SK-N-SH treated with all-trans-retinoic acid at 6 μM for 48 hours (cell line): ENCODE measurements around the gene SOD2.
A peak's percentile ranks its signal among the peaks of the same experiment; 100 is the strongest.
"Not testable (repeated sequence)": the region's sequence is repeated elsewhere in the genome, so short reads cannot be mapped to it uniquely, and the experiment has no call there.

Experiments
- ATAC-seq: fragments of 200-7000 bp; cut with Tn5 transposase; 3 replicates; pipeline ENCODE4 v1.9.1; 2020; ENCODE audit warnings: mild to moderate bottlenecking, moderate library complexity
- ARNTL ChIP-seq: fragments of 450-650 bp; formaldehyde crosslinking; IDR thresholded peaks from 2 replicates; pipeline ENCODE4 v1.5.0; 2020; ENCODE audit warnings: low read depth, mild to moderate bottlenecking, moderate library complexity, borderline replicate concordance
- BACH2 ChIP-seq: fragments of 250-450 bp; sonication (Bioruptor Pico); IDR thresholded peaks from 2 replicates; pipeline ENCODE4 v1.9.0; 2021; ENCODE audit warnings: mild to moderate bottlenecking, borderline replicate concordance
- ESRRG ChIP-seq: fragments of 250-450 bp; sonication (Bioruptor Pico); IDR thresholded peaks from 2 replicates; pipeline ENCODE4 v1.6.1; 2021; ENCODE audit warnings: mild to moderate bottlenecking
- GLIS3 ChIP-seq: fragments of 250-450 bp; sonication (Bioruptor Pico); IDR thresholded peaks from 2 replicates; pipeline ENCODE4 v1.5.0; 2020; ENCODE audit warnings: mild to moderate bottlenecking, moderate library complexity
- ISL1 ChIP-seq: fragments of 250-450 bp; sonication (Bioruptor Pico); IDR thresholded peaks from 2 replicates; pipeline ENCODE4 v2.1.2; 2022; ENCODE audit warnings: mild to moderate bottlenecking, moderate library complexity
- OSR1 ChIP-seq: fragments of 250-450 bp; sonication (Bioruptor Pico); IDR thresholded peaks from 2 replicates; pipeline ENCODE4 v1.8.0; 2022; ENCODE audit warnings: moderate library complexity, mild to moderate bottlenecking, inconsistent platforms
- PPARA ChIP-seq: fragments of 250-450 bp; sonication (Bioruptor Pico); IDR thresholded peaks from 2 replicates; pipeline ENCODE4 v1.5.0; 2020; ENCODE audit warnings: mild to moderate bottlenecking, borderline replicate concordance
- RARB ChIP-seq: fragments of 250-450 bp; sonication (Bioruptor Pico); IDR thresholded peaks from 2 replicates; pipeline ENCODE4 v1.8.0; 2021; ENCODE audit warnings: mild to moderate bottlenecking, moderate library complexity
- SNAI2 ChIP-seq: fragments of 250-450 bp; sonication (Bioruptor Pico); IDR thresholded peaks from 2 replicates; pipeline ENCODE4 v1.5.0; 2020; ENCODE audit warnings: mild to moderate bottlenecking, moderate library complexity
- TCF4 ChIP-seq: fragments of 250-450 bp; sonication (Bioruptor Pico); IDR thresholded peaks from 2 replicates; pipeline ENCODE4 v1.8.0; 2021; ENCODE audit warnings: mild to moderate bottlenecking, moderate library complexity, borderline replicate concordance
- TOX ChIP-seq: fragments of 250-450 bp; sonication (Bioruptor Pico); IDR thresholded peaks from 2 replicates; pipeline ENCODE4 v1.8.0; 2021; ENCODE audit warnings: mild to moderate bottlenecking, moderate library complexity, borderline replicate concordance
- ZC3H10 ChIP-seq: fragments of 250-450 bp; sonication (Bioruptor Pico); IDR thresholded peaks from 2 replicates; pipeline ENCODE4 v1.5.1; 2021; ENCODE audit warnings: mild to moderate bottlenecking, moderate library complexity
- ZFP30 ChIP-seq: fragments of 450-650 bp; formaldehyde crosslinking; IDR thresholded peaks from 2 replicates; pipeline ENCODE4 v1.5.0; 2022; ENCODE audit warnings: mild to moderate bottlenecking, moderate library complexity
- ZNF565 ChIP-seq: fragments of 450-650 bp; formaldehyde crosslinking; conservative IDR thresholded peaks from 2 replicates; pipeline ENCODE4 v1.5.0; 2020; ENCODE audit warnings: low read depth, mild to moderate bottlenecking, moderate library complexity
- ZNF70 ChIP-seq: fragments of 450-650 bp; formaldehyde crosslinking; IDR thresholded peaks from 2 replicates; pipeline ENCODE4 v1.5.0; 2020; ENCODE audit warnings: mild to moderate bottlenecking, moderate library complexity
- TF ChIP-seq, protein P1 (sequence below): fragments of 250-450 bp; sonication (Bioruptor Pico); IDR thresholded peaks from 2 replicates; pipeline ENCODE4 v1.5.0; 2020; ENCODE audit warnings: mild to moderate bottlenecking, moderate library complexity
- TF ChIP-seq, protein P2 (sequence below): fragments of 250-450 bp; sonication (Bioruptor Pico); IDR thresholded peaks from 2 replicates; pipeline ENCODE4 v1.8.0; 2020; ENCODE audit warnings: mild to moderate bottlenecking, moderate library complexity, borderline replicate concordance
- TF ChIP-seq, protein P3 (sequence below): fragments of 250-450 bp; sonication (Bioruptor Pico); IDR thresholded peaks from 2 replicates; pipeline ENCODE4 v1.5.1; 2021; ENCODE audit warnings: mild to moderate bottlenecking, moderate library complexity

The SOD2 gene

DNA sequence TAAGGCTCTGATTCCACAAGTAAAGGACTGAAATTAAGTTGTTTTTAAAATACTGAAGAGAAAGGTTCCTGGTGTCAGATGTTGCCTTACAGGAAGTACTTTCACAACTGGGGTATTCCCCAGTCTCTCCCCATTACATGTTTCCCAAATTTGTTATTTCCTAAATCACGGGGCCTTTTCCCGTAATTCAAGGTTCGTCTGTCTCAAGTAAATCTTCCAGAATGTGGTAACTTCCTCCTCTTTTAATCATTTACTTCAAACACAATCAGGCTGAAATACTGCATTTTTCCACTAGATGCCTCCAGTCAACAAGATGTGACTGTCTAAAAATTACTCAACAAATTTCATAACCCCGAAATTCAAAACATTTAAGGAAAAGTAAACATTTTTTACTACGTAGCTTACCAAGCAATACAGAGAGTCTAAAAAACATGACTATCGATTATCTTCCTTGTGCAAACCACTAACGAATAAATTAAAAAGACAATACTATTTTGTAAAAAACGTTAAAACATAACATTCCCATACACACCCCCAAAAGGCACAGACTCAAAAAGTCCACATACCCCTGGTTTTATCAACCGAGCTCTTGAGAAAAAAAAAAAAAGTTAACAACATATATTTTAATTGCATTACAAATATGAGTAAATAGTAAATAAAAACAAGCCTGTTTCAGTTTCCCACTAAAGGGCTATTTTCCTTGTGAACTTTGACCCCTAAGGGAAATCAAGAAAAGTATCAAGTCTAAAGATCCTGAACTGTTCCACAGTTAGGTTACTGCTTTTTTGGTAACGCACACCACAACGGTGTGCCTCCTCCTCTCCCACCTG is 1.7 kb downstream of the SOD2 start:
- TF ChIP-seq ZC3H10 (CRISPR knock-in tag), result no peak
- TF ChIP-seq, protein P1, sequence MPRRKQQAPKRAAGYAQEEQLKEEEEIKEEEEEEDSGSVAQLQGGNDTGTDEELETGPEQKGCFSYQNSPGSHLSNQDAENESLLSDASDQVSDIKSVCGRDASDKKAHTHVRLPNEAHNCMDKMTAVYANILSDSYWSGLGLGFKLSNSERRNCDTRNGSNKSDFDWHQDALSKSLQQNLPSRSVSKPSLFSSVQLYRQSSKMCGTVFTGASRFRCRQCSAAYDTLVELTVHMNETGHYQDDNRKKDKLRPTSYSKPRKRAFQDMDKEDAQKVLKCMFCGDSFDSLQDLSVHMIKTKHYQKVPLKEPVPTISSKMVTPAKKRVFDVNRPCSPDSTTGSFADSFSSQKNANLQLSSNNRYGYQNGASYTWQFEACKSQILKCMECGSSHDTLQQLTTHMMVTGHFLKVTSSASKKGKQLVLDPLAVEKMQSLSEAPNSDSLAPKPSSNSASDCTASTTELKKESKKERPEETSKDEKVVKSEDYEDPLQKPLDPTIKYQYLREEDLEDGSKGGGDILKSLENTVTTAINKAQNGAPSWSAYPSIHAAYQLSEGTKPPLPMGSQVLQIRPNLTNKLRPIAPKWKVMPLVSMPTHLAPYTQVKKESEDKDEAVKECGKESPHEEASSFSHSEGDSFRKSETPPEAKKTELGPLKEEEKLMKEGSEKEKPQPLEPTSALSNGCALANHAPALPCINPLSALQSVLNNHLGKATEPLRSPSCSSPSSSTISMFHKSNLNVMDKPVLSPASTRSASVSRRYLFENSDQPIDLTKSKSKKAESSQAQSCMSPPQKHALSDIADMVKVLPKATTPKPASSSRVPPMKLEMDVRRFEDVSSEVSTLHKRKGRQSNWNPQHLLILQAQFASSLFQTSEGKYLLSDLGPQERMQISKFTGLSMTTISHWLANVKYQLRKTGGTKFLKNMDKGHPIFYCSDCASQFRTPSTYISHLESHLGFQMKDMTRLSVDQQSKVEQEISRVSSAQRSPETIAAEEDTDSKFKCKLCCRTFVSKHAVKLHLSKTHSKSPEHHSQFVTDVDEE (CRISPR knock-in tag), result no peak
- no peak for TF ChIP-seq TOX (CRISPR knock-in tag)
- no peak for TF ChIP-seq GLIS3 (CRISPR knock-in tag)
- TF ChIP-seq PPARA, result no peak
- TF ChIP-seq SNAI2 (CRISPR knock-in tag), result no peak
- TF ChIP-seq ESRRG (CRISPR knock-in tag), result no peak
- TF ChIP-seq ZFP30 (CRISPR knock-in tag), result no peak
- ATAC-seq, result peak; percentile 6; the same call in 1 of the 3 replicates

DNA sequence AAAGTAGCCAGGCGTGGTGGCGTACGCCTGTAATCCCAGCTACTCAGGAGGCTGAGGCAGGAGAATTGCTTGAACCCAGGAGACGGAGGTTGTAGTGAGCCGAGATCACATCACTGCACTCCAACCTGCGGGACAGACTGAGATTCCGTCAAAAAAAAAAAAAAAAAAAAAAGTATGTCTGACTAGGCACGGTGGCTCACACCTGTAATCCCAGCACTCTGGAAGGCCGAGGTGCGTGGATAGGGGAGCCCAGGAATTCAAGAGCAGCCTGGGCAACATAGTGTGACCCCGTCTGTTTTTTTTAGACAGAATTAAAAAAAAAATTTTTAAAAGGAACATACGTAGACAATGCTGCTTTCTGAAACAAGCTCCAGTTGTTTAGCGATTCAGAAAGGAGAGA is 2.9 kb downstream of the SOD2 start:
- ATAC-seq, result not testable (repeated sequence)

DNA sequence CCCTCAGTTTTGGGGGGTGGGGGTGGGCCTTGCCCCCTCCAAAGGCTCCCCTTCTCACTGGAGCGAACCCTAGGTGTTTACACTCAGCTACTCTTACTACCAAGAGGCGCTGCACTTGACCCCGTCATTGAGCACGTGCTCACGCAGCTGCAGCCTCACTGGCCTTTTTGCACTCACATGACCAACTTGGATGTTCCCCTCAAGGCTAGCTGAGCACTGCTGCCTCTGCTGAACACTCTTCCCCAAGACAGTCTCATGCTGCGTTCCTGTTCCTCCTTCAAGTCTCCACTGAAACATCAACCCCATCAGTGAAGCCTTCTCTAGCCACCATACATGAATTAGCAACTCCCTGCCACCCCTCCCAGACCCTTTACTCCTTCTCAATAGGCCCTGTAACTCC is 4.0 kb downstream of the SOD2 start:
- no peak for ATAC-seq
- TF ChIP-seq SNAI2 (CRISPR knock-in tag), result no peak

DNA sequence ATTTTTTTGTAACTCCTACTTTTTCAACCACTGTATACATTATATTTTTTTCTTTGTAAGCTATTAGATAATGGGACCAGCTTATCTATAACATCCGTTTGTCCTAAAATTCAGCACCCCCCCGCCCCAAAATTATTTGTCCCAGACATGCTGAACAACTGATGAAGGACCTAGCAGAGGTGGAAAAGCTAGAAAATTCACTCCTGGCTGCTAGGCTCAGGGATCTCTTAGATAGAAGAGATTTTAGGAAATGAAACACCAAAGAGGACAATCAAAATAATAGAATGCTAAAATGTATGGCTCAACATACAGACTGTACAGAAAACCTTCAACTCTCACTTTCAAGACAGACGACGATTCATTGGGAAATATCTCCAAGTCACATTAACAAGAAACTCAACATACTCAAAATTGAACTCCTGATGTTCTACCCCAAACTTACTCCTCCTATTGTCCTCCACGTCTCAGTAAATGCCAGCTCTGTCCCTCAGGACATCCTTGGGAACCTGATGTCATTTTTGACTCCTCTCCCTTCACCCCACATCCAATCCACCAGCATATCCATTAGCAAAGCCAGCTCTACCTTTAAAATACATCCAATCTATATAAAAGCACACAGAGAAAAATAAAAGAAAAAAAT is 4.7 kb downstream of the SOD2 start:
- TF ChIP-seq, protein P2, sequence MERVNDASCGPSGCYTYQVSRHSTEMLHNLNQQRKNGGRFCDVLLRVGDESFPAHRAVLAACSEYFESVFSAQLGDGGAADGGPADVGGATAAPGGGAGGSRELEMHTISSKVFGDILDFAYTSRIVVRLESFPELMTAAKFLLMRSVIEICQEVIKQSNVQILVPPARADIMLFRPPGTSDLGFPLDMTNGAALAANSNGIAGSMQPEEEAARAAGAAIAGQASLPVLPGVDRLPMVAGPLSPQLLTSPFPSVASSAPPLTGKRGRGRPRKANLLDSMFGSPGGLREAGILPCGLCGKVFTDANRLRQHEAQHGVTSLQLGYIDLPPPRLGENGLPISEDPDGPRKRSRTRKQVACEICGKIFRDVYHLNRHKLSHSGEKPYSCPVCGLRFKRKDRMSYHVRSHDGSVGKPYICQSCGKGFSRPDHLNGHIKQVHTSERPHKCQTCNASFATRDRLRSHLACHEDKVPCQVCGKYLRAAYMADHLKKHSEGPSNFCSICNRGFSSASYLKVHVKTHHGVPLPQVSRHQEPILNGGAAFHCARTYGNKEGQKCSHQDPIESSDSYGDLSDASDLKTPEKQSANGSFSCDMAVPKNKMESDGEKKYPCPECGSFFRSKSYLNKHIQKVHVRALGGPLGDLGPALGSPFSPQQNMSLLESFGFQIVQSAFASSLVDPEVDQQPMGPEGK, result no peak
- TF ChIP-seq TOX (CRISPR knock-in tag) (no peak), BACH2 (CRISPR knock-in tag) (no peak), ISL1 (CRISPR knock-in tag) (no peak), TCF4 (CRISPR knock-in tag) (no peak)
- TF ChIP-seq, protein P3, sequence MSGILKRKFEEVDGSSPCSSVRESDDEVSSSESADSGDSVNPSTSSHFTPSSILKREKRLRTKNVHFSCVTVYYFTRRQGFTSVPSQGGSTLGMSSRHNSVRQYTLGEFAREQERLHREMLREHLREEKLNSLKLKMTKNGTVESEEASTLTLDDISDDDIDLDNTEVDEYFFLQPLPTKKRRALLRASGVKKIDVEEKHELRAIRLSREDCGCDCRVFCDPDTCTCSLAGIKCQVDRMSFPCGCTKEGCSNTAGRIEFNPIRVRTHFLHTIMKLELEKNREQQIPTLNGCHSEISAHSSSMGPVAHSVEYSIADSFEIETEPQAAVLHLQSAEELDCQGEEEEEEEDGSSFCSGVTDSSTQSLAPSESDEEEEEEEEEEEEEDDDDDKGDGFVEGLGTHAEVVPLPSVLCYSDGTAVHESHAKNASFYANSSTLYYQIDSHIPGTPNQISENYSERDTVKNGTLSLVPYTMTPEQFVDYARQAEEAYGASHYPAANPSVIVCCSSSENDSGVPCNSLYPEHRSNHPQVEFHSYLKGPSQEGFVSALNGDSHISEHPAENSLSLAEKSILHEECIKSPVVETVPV (CRISPR knock-in tag), result no peak
- TF ChIP-seq, protein P1 (CRISPR knock-in tag), result no peak
- no peak for ATAC-seq

DNA sequence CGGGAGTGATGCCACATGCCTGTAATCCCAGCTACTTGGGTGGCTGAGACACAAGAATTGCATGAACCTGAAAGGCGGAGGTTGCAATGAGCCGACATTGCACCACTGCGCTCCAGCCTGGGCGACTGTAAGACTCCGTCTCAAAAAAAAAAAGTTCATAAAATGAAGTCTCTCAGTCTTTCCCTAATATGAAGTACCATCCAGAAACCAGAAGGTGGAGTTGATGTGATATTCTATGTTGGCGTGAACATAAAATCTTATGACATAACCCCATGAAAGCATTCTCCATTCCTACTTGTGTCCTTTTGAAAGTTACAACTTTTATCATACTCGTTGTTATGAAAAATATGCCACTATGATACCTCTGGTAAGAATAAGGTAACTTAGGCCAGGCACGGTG is 5.7 kb downstream of the SOD2 start:
- no peak for ATAC-seq
- TF ChIP-seq ZNF70 (no peak), ZNF565 (CRISPR knock-in tag) (no peak), RARB (no peak), GLIS3 (CRISPR knock-in tag) (no peak), ARNTL (CRISPR knock-in tag) (no peak), ISL1 (CRISPR knock-in tag) (no peak), SNAI2 (CRISPR knock-in tag) (no peak), OSR1 (CRISPR knock-in tag) (no peak)
- TF ChIP-seq, protein P1 (CRISPR knock-in tag), result no peak
